Measurements from ENCODE around the gene AKTIP. TPM values are rescaled to one million over a fixed set of nuclear protein-coding genes. Genes with fewer than 3 reads are reported as not detected.
"Not testable (repeated sequence)": the region's sequence is repeated elsewhere in the genome, so short reads cannot be mapped to it uniquely, and the experiment has no call there.

Gene AKTIP
- total and polyA plus RNA-seq, 9 donors, result 28.5 to 51.5 (median 43.4) TPM

GRCh38 chr16:53517851-53518250 lies 14.8 kb upstream of the AKTIP start:
- H3K9me3 ChIP-seq, result no peaks in the 10 kb centered on the region
- no peaks in the 10 kb centered on the region for H3K4me1 ChIP-seq (ENCODE audit: insufficient read depth)
- no peak overlapping the region for H3K27ac ChIP-seq
- DNase-seq, result no peak
- 93 to 98% (median 97%) methylated on average over 4 of the region's 4 CpGs for WGBS, 3 donors
- intact Hi-C loops (cut with DNase I), result no loop called here
- H3K27me3 ChIP-seq, result no peaks in the 10 kb centered on the region
- H3K36me3 ChIP-seq, result no peaks in the 10 kb centered on the region
- H3K4me3 ChIP-seq, result no peak overlapping the region
- TF ChIP-seq EP300 (IDR thresholded peaks at IDR 0.05), result no peak
- TF ChIP-seq, protein P1, sequence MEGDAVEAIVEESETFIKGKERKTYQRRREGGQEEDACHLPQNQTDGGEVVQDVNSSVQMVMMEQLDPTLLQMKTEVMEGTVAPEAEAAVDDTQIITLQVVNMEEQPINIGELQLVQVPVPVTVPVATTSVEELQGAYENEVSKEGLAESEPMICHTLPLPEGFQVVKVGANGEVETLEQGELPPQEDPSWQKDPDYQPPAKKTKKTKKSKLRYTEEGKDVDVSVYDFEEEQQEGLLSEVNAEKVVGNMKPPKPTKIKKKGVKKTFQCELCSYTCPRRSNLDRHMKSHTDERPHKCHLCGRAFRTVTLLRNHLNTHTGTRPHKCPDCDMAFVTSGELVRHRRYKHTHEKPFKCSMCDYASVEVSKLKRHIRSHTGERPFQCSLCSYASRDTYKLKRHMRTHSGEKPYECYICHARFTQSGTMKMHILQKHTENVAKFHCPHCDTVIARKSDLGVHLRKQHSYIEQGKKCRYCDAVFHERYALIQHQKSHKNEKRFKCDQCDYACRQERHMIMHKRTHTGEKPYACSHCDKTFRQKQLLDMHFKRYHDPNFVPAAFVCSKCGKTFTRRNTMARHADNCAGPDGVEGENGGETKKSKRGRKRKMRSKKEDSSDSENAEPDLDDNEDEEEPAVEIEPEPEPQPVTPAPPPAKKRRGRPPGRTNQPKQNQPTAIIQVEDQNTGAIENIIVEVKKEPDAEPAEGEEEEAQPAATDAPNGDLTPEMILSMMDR (IDR thresholded peaks at IDR 0.05), result no peak
- TF ChIP-seq POLR2A (IDR thresholded peaks at IDR 0.05), result no peak

GRCh38 chr16:53515811-53516210 lies 12.8 kb upstream of the AKTIP start:
- H3K36me3 ChIP-seq, result no peaks in the 10 kb centered on the region
- DNase-seq, result no peak
- no peaks in the 10 kb centered on the region for H3K27me3 ChIP-seq
- H3K9me3 ChIP-seq, result no peaks in the 10 kb centered on the region
- intact Hi-C loops (cut with DNase I), result no loop called here
- WGBS, 3 donors, result 53 to 72% (median 62%) methylated on average over 2 of the region's 2 CpGs
- H3K4me3 ChIP-seq, result no peak overlapping the region
- no peak overlapping the region for H3K27ac ChIP-seq
- H3K4me1 ChIP-seq (ENCODE audit: insufficient read depth), result no peaks in the 10 kb centered on the region
- TF ChIP-seq POLR2A (IDR thresholded peaks at IDR 0.05) (no peak), EP300 (IDR thresholded peaks at IDR 0.05) (no peak)
- TF ChIP-seq, protein P1 (IDR thresholded peaks at IDR 0.05), result no peak

DNA sequence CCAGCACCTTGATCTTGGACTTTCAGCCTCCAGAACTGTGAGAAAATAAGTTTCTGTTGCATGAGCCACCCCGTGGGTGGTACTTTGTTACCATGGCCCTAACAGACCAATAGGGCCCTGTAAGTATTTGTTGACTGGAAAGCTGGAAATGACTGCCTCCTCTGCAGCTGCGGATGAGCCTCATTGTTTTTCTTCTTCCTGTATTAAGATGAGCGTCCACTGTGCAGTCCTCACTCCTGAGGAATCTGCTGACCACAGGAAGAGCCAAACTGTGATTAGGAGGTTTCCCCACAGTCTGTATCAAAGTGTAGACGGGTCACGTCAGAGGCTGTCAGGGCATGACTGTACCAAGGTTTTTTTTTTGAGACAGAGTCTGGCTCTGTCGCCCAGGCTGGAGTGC lies 12.2 kb upstream of the AKTIP start:
- TF ChIP-seq POLR2A (IDR thresholded peaks at IDR 0.05) (no peak), EP300 (IDR thresholded peaks at IDR 0.05) (no peak)
- TF ChIP-seq, protein P1 (IDR thresholded peaks at IDR 0.05), result no peak
- Histone ChIP-seq H3K36me3 (no peaks in the 10 kb centered on the region), H3K27me3 (no peaks in the 10 kb centered on the region), H3K4me3 (no peak overlapping the region), H3K4me1 (ENCODE audit: insufficient read depth) (no peaks in the 10 kb centered on the region), H3K27ac (no peak overlapping the region), H3K9me3 (no peaks in the 10 kb centered on the region)
- WGBS, 3 donors, result 78 to 82% (median 78%) methylated on average over 6 of the region's 6 CpGs
- intact Hi-C loops (cut with DNase I), result no loop called here
- no peak for DNase-seq

GRCh38 chr16:53512795-53513194 lies 9.8 kb upstream of the AKTIP start:
- H3K4me3 ChIP-seq; H3K9me3 ChIP-seq; intact Hi-C loops (cut with DNase I); H3K27ac ChIP-seq; H3K36me3 ChIP-seq; H3K4me1 ChIP-seq (ENCODE audit: insufficient read depth); DNase-seq; H3K27me3 ChIP-seq: not testable (repeated sequence)
- WGBS, 3 donors, result 88 to 92% (median 89%) methylated on average over 1 of the region's 1 CpG

- Histone ChIP-seq H3K27me3 (no peaks in the 10 kb centered on the region), H3K27ac (no peak overlapping the region), H3K36me3 (no peaks in the 10 kb centered on the region), H3K4me3 (no peak overlapping the region), H3K4me1 (ENCODE audit: insufficient read depth) (no peaks in the 10 kb centered on the region), H3K9me3 (no peaks in the 10 kb centered on the region)
- intact Hi-C loops (cut with DNase I), result no loop called here
- no peak for DNase-seq
- TF ChIP-seq EP300 (IDR thresholded peaks at IDR 0.05), result no peak
- TF ChIP-seq, protein P1 (IDR thresholded peaks at IDR 0.05), result no peak
- TF ChIP-seq POLR2A (IDR thresholded peaks at IDR 0.05), result no peak
- 61 to 70% (median 63%) methylated on average over 12 of the region's 12 CpGs for WGBS, 3 donors
These were observed 8.6 kb upstream of the AKTIP start for GRCh38 chr16:53511403-53512280.
